ENCODE data around the gene MPPED2.

GRCh38 chr11:30489076-30489475, 97.1 kb downstream of the MPPED2 start:
- TF ChIP-seq FOXK2 (IDR thresholded peaks at IDR 0.05) (no peak), CTCF (IDR thresholded peaks at IDR 0.05 in 2 of 3, conservative IDR thresholded peaks at IDR 0.05 in 1 of 3; ENCODE audit: control insufficient read depth in 2 of 3, extremely low read depth in 1 of 3, insufficient read depth in 1 of 3, low read depth in 3 of 3, low read length in 3 of 3) (no peak)

Measured in GM12878 (cell line).